Activated T-cell treated with anti-CD3 and anti-CD28 coated beads, Interleukin-2, amount 50 U/mL, for 4 hours (primary cell): ENCODE results near the gene RPP40. TPM values are rescaled to one million over a fixed set of nuclear protein-coding genes. Genes with fewer than 3 reads are reported as not detected.

Experiments
- ATAC-seq, 2 donors: fragments of 200-7000 bp; cut with Tn5 transposase; one replicate each; pipeline ENCODE4 v1.10.0; 2021
- DNase-seq: peaks from one replicate; pipeline ENCODE4 v3.0.0-alpha.2; 2020
- H3K27me3 Mint-ChIP-seq: one replicate; pipeline ENCODE4 v1.8.0; 2021; ENCODE audit warnings: low read depth, mixed read lengths
- H3K36me3 Mint-ChIP-seq: one replicate; pipeline ENCODE4 v1.8.0; 2022; ENCODE audit warnings: mixed read lengths; ENCODE audit not compliant: insufficient read depth
- H3K4me1 Mint-ChIP-seq: one replicate; pipeline ENCODE4 v1.8.0; 2021; ENCODE audit warnings: low read depth, mixed read lengths
- H3K4me3 Mint-ChIP-seq: one replicate; pipeline ENCODE4 v1.8.0; 2021; ENCODE audit warnings: mild to moderate bottlenecking, moderate library complexity, mixed read lengths
- H3K9me3 Mint-ChIP-seq: one replicate; pipeline ENCODE4 v1.8.0; 2021; ENCODE audit warnings: mixed read lengths
- total RNA-seq, 3 donors: library from RNA; stranded (reverse); gene quantifications; one replicate each; pipeline ENCODE4 v1.2.1, GENCODE V29; 2021

The RPP40 gene
- total RNA-seq, 3 donors from 2014 or later, result 27.2 to 29.7 (median 28.5) TPM

DNA sequence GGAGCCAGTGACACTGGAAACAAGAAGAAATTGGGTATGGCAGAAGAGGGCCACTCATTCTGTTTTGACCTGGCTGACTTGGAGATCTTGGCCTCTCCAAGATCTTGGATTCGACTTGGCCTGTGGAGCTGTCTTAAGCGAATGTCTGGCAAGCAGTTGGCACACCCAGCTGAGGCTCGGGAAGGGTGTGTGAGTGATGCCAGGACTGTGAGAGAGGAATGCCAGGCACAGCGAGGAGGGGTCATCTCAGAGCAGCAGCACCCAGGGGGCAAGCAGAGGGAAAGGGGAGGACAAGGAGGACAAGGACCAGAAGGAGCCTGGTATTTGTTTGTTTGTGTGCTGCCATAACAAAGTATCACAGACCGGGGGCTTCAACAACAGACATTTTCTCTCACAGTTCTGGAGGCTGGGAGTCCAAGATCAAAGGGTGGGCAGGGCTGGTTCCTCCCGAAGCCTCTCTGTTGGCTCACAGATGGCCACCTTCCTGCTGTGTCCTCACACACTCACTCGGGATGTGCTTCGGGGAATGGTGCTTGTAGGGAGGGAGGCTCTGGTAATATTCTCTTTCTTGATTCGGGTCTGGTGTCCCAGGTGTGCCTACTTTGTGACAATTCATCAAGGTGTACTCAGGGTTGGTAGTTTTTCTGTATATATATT lies 33.0 kb downstream of the RPP40 start:
- peaks cover 3% of the 10 kb centered on the region for H3K27me3 Mint-ChIP-seq

DNA sequence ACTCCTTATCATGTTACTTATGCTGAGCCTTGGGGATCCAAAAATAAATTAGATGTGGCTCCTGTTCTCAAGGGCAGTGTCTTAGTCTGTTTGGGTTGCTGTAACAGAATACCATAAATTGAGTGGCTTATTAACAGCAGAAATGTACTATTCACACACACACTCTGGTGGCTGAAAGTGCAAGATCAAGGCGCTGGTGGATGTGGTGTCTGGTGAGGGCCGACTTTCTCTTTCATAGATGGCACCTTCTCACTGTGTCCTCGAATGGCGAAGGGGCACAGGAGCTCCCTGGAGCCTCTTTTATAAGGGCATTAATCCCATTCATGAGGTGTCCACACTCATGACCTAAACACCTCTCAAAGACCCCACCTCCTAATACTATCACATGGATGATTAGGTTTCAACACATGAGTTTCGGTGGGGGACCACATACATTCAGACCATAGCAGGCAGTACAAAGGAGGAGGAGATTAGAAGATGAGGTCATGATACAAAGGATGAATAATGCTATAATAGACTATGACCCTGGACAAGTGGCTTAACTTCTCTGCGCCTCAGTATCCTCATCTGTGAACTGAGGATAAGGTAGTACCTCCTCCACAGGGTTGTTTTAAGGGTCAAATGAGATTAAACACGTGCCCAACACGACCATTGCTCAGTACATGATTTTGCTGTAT lies 34.1 kb downstream of the RPP40 start:
- H3K4me3 Mint-ChIP-seq, result no peak overlapping the region
- DNase-seq (no peak), ATAC-seq (no peak)
- peaks cover 3% of the 10 kb centered on the region for H3K27me3 Mint-ChIP-seq
- no peaks in the 10 kb centered on the region for H3K9me3 Mint-ChIP-seq
- H3K36me3 Mint-ChIP-seq, result no peaks in the 10 kb centered on the region
- no peaks in the 10 kb centered on the region for H3K4me1 Mint-ChIP-seq

More for the DNA sequence above, 33.0 kb downstream of the RPP40 start:
- no peak for DNase-seq
- Mint-ChIP-seq H3K4me3 (no peak overlapping the region), H3K36me3 (no peaks in the 10 kb centered on the region), H3K9me3 (no peaks in the 10 kb centered on the region), H3K4me1 (no peaks in the 10 kb centered on the region)
- ATAC-seq, result no peak

DNA sequence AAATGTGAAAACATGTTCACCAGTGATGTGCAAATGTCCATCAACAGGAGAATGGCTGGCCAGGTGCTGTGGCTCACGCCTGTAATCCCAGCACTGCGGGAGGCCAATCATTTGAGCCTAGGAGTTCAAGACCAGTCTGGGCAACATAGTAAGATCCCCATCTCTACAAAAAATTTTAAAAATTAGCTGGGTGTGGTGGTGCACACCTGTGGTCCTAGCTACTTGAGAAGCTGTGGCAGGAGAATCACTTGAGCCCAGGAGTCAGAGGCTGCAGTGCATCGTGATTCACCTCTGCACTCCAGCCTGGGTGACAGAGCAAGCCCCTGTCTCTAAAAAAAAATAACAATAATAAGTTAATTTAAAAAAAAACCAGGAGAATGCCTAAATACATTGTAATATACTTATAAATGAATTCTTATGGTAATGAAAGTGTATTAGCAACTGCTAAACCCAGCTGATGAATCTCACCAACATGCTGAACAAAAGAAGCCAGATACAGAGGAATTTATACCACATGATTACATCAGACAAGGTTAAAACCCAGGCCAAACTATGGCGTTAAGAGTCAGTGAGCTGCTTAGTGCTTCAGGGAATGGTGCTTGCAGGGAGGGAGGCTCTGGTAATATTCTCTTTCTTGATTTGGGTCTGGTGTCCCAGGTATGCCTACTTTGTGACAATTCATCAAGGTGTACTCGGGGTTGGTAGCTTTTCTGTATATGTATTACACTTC lies 36.4 kb downstream of the RPP40 start:
- no peaks in the 10 kb centered on the region for H3K9me3 Mint-ChIP-seq
- H3K27me3 Mint-ChIP-seq, result peaks cover 3% of the 10 kb centered on the region
- H3K4me3 Mint-ChIP-seq, result no peak overlapping the region
- H3K4me1 Mint-ChIP-seq, result no peaks in the 10 kb centered on the region
- H3K36me3 Mint-ChIP-seq, result no peaks in the 10 kb centered on the region
- ATAC-seq (no peak), DNase-seq (no peak)

DNA sequence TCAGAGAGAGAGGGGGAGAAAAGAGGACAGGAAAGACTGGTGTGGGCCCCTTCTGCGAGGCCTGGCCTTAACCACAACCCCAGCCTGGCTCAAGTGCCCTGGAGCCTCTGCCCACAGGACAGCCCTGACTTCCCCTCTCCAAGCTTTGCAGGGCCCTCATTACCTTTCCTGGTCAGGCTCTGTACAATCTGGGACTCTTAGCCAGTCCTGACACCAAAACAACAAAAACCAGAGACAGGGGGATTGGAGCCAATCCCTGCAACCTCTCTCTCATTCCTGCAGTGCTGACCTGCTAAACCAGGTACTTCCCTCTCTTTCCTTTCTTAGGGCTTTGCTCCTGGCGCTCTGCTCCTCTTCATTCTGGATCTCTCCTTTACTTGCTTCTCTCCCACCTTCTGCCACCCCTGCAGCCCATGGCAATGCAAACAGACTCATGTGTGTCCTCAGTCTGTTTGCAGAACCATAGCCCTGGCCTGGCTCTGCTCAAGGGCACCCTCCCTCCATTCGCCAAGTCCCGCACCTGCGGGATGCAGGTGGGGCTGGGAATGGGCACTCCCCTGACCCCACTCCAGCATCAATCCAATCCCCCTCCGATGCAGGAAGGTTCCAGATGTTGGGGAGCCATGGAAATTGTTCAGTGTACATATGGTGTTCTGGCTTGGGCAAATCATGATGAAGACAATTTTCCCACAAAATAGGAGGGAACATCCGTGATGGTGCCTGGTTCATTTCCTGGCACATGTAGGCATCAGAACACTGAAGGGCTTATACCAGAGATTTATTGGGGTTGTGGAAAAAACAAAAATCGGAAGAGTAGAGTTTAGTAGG lies 38.1 kb downstream of the RPP40 start:
- DNase-seq (no peak), ATAC-seq (no peak)
- no peaks in the 10 kb centered on the region for H3K9me3 Mint-ChIP-seq
- H3K27me3 Mint-ChIP-seq, result peaks cover 3% of the 10 kb centered on the region
- H3K36me3 Mint-ChIP-seq, result no peaks in the 10 kb centered on the region
- H3K4me1 Mint-ChIP-seq, result no peaks in the 10 kb centered on the region
- no peak overlapping the region for H3K4me3 Mint-ChIP-seq

DNA sequence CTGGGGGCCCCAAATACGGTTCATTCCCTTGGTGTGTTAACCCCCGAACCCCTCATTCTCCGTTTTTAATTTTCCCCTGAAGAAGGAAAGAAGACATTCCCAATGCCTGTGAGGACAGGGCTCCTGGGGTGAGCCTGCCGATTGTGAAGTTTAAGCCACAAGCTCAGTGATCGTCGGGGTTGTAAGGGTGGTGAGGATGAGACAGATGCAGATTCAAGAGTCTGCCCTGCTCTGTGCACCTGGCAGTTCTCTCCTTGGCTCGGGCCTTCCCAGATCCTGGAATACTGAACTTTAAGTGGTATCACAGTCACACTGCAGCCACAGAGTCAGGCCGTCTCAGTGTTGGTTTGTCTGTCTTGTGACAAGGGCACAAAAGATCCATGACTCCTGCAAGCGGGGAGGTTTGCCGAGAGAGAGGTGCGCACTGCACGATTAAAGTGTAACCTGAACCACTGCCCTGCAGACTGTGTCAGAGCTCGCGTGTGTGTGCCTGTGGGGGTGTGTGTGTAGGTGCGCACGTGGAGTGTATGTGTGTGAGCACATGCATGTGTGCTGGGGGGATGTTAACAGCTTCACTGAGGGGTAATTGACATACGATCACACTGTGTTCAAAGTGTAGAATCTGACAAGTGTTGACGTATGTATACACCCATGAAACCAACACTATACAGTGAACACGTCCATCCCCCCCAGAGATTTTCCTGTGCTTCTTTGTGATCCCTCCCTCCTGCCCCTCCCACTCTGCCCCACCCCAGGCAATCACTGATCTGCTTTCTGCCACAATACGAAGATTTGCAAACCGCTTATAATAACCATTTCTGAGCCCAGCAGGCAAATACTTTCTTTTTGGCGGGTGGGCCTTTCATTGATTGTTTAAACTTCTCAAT lies 38.9 kb downstream of the RPP40 start:
- H3K9me3 Mint-ChIP-seq, result no peaks in the 10 kb centered on the region
- no peak overlapping the region for H3K4me3 Mint-ChIP-seq
- no peaks in the 10 kb centered on the region for H3K4me1 Mint-ChIP-seq
- DNase-seq (no peak), ATAC-seq (no peak)
- H3K27me3 Mint-ChIP-seq, result peaks cover 3% of the 10 kb centered on the region
- no peaks in the 10 kb centered on the region for H3K36me3 Mint-ChIP-seq

DNA sequence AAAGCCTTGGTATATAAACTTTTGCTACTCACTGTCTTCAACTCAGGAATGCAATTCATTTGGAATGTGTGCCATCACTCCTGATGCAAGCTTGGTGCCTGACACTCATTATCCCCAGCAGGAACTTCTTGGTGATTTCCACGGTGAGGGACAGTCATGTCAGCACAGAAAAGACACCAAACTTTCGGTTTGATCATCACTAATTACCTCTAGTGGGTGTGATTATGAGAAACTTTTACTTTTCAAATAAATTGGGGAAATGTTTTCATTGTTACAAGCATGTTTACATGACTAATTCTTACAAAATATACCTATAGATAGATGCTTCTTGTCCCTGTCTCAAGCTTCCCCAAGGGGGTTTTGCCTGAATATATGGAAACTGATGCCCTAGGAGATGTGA lies 40.9 kb downstream of the RPP40 start:
- Mint-ChIP-seq H3K36me3 (no peaks in the 10 kb centered on the region), H3K4me3 (no peak overlapping the region), H3K27me3 (peaks cover 3% of the 10 kb centered on the region), H3K4me1 (no peaks in the 10 kb centered on the region), H3K9me3 (no peaks in the 10 kb centered on the region)
- DNase-seq (no peak), ATAC-seq (no peak)

DNA sequence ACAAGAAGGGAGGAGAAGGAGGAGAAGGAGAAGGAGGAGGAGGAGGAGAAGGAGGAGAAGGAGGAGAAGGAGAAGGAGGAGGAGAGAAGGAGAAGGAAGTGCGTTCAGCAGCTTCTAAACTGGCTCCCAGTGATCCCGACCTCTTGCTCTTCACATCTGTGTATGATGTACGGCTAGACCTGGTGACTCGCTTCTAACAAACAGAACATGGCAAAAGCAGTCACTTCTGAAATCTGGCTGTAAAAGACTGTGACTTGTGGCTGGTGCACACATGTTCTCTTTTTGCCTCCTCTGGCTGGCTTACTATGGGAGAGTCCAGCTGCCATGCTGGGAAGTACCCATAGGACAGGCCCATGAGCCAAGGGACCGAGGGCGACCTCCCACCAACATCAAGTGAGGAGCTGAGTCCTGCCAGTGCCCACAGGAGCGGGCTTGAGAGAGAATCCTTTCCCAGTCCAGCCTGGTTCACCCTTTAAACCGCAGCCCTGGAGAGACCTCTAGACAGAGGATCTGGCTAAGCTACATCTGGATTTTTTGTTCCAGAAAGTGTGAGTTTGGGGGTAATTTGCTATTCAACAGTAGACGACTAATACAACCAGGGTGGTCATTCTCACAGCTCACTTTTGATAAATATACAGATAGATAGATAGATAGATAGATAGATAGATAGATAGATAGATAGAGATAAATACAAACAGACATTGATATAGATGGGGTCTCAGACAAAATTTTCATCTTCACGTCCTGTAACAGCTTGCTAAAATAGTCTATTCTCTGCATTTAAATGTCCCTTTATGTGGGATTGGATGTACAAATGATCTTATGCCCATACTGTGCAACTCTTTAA lies 42.3 kb downstream of the RPP40 start:
- Mint-ChIP-seq H3K4me1 (no peaks in the 10 kb centered on the region), H3K9me3 (no peaks in the 10 kb centered on the region), H3K4me3 (no peak overlapping the region), H3K27me3 (peaks cover 3% of the 10 kb centered on the region), H3K36me3 (peaks cover 2% of the 10 kb centered on the region)
- ATAC-seq, result no peak
- DNase-seq, result no peak

DNA sequence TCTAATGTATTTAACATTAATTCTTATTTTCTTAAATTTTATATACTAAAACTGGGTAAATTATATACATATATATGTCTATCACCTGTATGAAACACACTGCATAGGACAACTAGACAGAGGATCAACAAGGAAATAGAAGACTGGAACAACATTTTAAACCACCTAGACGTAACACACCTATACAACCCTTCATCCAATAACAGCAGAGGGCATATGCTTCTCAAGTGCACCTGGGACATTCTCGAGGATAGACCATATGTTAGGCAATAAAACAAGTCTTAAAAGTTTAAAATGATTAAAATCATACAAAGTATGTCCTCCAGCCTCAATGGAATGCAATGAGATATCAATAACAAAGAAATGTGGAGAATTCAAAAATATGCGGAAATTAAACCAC lies 45.2 kb downstream of the RPP40 start:
- DNase-seq (no peak), ATAC-seq (no peak)
- no peaks in the 10 kb centered on the region for H3K27me3 Mint-ChIP-seq
- H3K4me1 Mint-ChIP-seq, result no peaks in the 10 kb centered on the region
- no peak overlapping the region for H3K4me3 Mint-ChIP-seq
- peaks cover 4% of the 10 kb centered on the region for H3K36me3 Mint-ChIP-seq
- no peaks in the 10 kb centered on the region for H3K9me3 Mint-ChIP-seq

DNA sequence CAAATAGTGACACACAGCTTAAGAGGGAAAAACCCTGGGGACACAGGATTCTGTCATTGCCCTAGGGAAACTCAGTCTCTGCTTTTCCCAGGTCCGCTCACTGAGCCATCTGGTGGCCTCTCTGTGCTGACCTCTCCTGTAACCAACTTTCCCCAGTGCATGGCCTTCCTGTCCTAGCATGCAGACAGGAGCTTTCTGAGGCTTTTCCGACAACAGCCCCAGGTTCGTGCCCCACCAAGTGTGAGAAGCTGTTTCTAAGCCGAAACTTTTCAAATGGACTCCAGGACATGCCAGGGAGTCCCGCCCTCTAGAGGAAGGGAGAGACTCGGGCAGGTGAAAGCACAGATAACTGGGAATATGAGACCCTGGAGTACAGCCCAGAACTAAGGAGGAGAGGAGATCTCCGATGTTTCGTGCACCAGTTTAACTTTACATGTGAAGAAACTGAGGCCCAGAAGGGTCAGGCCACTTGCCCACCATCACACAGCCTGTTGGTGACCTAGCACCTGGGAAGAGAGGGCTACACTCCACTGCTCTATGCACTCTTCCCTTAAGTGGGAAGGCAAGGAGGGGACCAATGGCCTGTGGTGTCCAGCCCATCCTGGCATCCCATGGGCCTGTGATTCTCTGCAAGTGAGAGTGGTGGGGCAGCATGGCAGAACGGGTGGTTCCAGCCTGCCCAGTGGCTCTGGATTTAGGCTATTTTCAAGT lies 46.2 kb downstream of the RPP40 start:
- H3K9me3 Mint-ChIP-seq, result no peaks in the 10 kb centered on the region
- DNase-seq, result no peak
- peaks cover 8% of the 10 kb centered on the region for H3K36me3 Mint-ChIP-seq
- H3K4me1 Mint-ChIP-seq, result no peaks in the 10 kb centered on the region
- no peak for ATAC-seq
- no peaks in the 10 kb centered on the region for H3K27me3 Mint-ChIP-seq
- H3K4me3 Mint-ChIP-seq, result no peak overlapping the region

DNA sequence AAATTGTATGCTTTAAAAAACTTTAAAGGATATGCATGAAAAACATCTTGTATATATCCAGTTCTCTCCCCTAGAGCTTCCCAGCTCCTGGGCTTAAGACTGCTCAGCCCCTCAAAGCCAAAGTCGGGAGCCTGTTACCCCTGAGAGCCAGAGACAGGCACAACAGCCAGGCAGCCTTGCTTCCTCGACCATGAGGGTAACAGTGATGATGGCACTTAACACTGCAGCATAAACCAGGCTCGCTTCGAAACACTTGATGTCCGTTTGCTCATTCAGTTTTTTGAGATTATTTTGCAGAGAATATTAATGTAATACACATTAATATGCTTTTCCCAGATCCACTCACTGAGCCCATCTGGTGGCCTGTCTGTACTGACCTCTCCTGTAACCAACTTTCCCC lies 47.2 kb downstream of the RPP40 start:
- Mint-ChIP-seq H3K36me3 (peaks cover 12% of the 10 kb centered on the region), H3K4me3 (no peak overlapping the region), H3K9me3 (no peaks in the 10 kb centered on the region), H3K4me1 (no peaks in the 10 kb centered on the region), H3K27me3 (no peaks in the 10 kb centered on the region)
- no peak for DNase-seq
- ATAC-seq, result no peak

DNA sequence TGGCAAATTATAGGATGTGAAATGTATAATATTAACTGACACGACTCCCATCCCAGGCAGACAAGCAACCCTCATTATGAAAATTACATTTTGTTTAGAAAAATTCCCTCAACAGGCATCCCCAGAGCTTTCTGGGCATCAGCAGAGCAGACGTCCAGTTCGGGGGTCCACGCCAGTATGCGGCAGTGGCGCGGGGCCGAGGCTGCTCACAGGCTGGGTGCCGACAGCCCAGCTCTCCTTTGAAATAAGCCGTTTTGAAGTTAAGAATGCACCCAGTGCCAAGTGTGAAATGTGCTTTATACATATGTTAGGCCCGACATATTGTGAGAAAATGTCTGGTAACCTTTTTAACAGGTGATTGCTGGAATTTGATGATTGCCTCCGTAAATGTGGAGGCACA lies 50.4 kb downstream of the RPP40 start:
- Mint-ChIP-seq H3K36me3 (peaks cover 28% of the 10 kb centered on the region), H3K4me1 (no peaks in the 10 kb centered on the region), H3K27me3 (no peaks in the 10 kb centered on the region), H3K9me3 (no peaks in the 10 kb centered on the region), H3K4me3 (no peak overlapping the region)
- ATAC-seq (no peak), DNase-seq (no peak)

DNA sequence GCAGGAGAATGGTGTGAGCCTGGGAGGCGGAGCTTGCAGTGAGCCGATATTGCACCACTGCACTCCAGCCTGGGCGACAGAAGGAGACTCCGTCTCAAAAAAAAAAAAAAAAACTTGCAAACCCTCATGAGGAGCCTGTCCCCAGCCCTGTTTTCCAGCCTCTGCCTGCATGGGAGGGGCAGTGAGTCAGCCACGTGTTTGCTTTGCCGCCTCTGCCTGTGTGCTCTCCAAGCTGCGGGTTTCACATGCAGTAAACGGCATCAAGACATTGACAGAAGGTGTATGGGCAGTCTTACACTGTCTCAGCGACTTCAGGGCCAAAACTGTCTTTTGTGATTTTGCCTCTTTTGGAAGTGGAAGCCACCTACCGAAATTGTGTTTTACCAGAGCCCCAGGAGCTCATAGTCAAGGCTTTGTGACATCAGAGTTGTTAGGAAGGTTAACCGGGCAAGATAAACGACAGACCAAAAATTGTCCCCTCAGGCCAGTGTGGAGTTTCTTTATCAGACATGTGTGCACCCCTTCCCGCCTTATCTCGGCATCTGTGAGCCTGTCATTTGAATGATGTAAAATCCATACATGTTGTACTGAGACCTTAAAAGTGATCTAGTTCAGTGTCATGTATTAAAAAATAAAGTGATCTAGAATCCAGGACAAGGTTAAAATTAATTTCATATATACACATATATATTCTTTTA lies 52.9 kb downstream of the RPP40 start:
- ATAC-seq (no peak), DNase-seq (no peak)
- H3K9me3 Mint-ChIP-seq, result no peaks in the 10 kb centered on the region
- H3K36me3 Mint-ChIP-seq, result peaks cover 33% of the 10 kb centered on the region
- H3K27me3 Mint-ChIP-seq, result no peaks in the 10 kb centered on the region
- no peak overlapping the region for H3K4me3 Mint-ChIP-seq
- no peaks in the 10 kb centered on the region for H3K4me1 Mint-ChIP-seq
